Measurements from ENCODE around the gene CHERP. TPM values are rescaled to one million over a fixed set of nuclear protein-coding genes. Genes with fewer than 3 reads are reported as not detected.

CHERP gene
- total and polyA plus RNA-seq, 2 of the 8 experiments (the other 6 are each of a cell fraction or from before 2014, with no cell fraction given): 13.9 to 73.7 TPM

- no peak overlapping the region for H3K14ac ChIP-seq (ENCODE audit: insufficient read length)
- no peak overlapping the region for H2BK12ac ChIP-seq (ENCODE audit: low read depth, low read length)
- H4K5ac ChIP-seq (ENCODE audit: insufficient read length, low read depth, low read length): no peak overlapping the region
- no peak overlapping the region for H2BK20ac ChIP-seq (ENCODE audit: low read length)
- WGBS, 2 experiments (ENCODE audit: extremely low coverage in 1 of 2, insufficient coverage in 1 of 2, insufficient read length in 1 of 2, insufficient replicate concordance in 2 of 2, low coverage in 1 of 2, low lambda C conversion rate in 2 of 2, missing lambda C conversion rate in 1 of 2): 94% methylated on average over 28 of the region's 28 CpGs; no CpG with 5 or more reads in 1 of the 2 experiments
- H3K79me1 ChIP-seq (ENCODE audit: low read depth, low read length): no peaks in the 10 kb centered on the region
- H3K23me2 ChIP-seq (ENCODE audit: low read depth, low read length): no peaks in the 10 kb centered on the region
- H3K4me2 ChIP-seq (ENCODE audit: insufficient read depth in 1 of 2, low read depth in 2 of 2, low read length in 2 of 2): no peak overlapping the region
- no peak overlapping the region for H3K4me3 ChIP-seq (ENCODE audit: extremely low read depth in 1 of 4, insufficient read depth in 2 of 4, low read depth in 3 of 4, low read length in 4 of 4)
- no peak overlapping the region for H3K27ac ChIP-seq (ENCODE audit: low read depth, low read length)
- no peaks in the 10 kb centered on the region for H3K4me1 ChIP-seq (replicated peaks in 1 of 4; ENCODE audit: control insufficient read depth in 3 of 4, insufficient read depth in 4 of 4, low read length in 3 of 4)
- H4K91ac ChIP-seq (replicated peaks; ENCODE audit: insufficient read length, low read length): no peak overlapping the region
- H2BK15ac ChIP-seq (ENCODE audit: low read length): no peak overlapping the region
- no peak overlapping the region for H3K18ac ChIP-seq (ENCODE audit: extremely low read depth, low read length)
- H2AK5ac ChIP-seq (ENCODE audit: low read depth, low read length): no peak overlapping the region
- peaks cover 0 to under 1% of the 10 kb centered on the region in 2 experiments for H4K20me1 ChIP-seq (replicated peaks in 1 of 2; ENCODE audit: control insufficient read depth in 1 of 2, insufficient read depth in 2 of 2, low read length in 2 of 2)
- no peaks in the 10 kb centered on the region for H3K27me3 ChIP-seq (replicated peaks in 1 of 4; ENCODE audit: control insufficient read depth in 3 of 4, extremely low read depth in 1 of 4, insufficient read depth in 3 of 4, low read length in 3 of 4)
- no peak overlapping the region for H3K56ac ChIP-seq (replicated peaks; ENCODE audit: insufficient read length, low read depth, low read length)
- CTCF ChIA-PET (ENCODE audit: partially characterized antibody): interaction anchor here (1.5 to 2.9 kb wide), 3 partner anchors 10 to 67 kb away, joined by 3 to 11 read pairs (median 5); no protein-coding TSS in a partner anchor
- H4K8ac ChIP-seq (ENCODE audit: extremely low read depth, insufficient read depth, low read length): no peak overlapping the region
- no peak overlapping the region for H3K4ac ChIP-seq (replicated peaks; ENCODE audit: insufficient read length, low read depth, low read length)
- H3K9ac ChIP-seq (replicated peaks in 1 of 4; ENCODE audit: extremely low read depth in 1 of 4, low read depth in 3 of 4, low read length in 3 of 4): no peak overlapping the region
- no peak overlapping the region; the same call in 1 of the 2 replicates for H2BK5ac ChIP-seq (ENCODE audit: low read depth, low read length)
- H2AFZ ChIP-seq (ENCODE audit: low read length): no peak overlapping the region
- peaks cover 0 to 3% (median 2%) of the 10 kb centered on the region in 4 experiments; a peak in 4 of 8 replicates for H3K36me3 ChIP-seq (ENCODE audit: control insufficient read depth in 2 of 4, insufficient read depth in 4 of 4, low read length in 3 of 4)
- DNase-seq (ENCODE audit: low read depth in 1 of 2, low spot score in 2 of 2) (no peak), FAIRE-seq (no peak)
- H3K79me2 ChIP-seq (ENCODE audit: control insufficient read depth in 1 of 2, insufficient read depth in 2 of 2, low read length in 2 of 2): no peaks in the 10 kb centered on the region
- H2BK120ac ChIP-seq (replicated peaks; ENCODE audit: low read depth, low read length): no peak overlapping the region
- no peaks in the 10 kb centered on the region for H3K9me3 ChIP-seq (ENCODE audit: insufficient read depth in 2 of 2, low read depth in 1 of 2, low read length in 1 of 2)
- no peak overlapping the region for H3K23ac ChIP-seq (ENCODE audit: insufficient read length)
- POLR2A ChIA-PET (ENCODE audit: partially characterized antibody): interaction anchor here (0.8 kb wide), 1 partner anchor 135 kb away, joined by 3 read pairs; no protein-coding TSS in a partner anchor
- TF ChIP-seq YY1 (IDR thresholded peaks at IDR 0.05; ENCODE audit: low read depth, low read length): no peak
- TF ChIP-seq BCL11A (IDR thresholded peaks at IDR 0.05; ENCODE audit: low read depth in 2 of 2, low read length in 2 of 2): no peak
- no peak for TF ChIP-seq CHD2 (IDR thresholded peaks at IDR 0.05; ENCODE audit: low read length)
- TF ChIP-seq EGR1 (IDR thresholded peaks at IDR 0.05; ENCODE audit: borderline replicate concordance, low read depth, low read length): no peak
- TF ChIP-seq TEAD4 (IDR thresholded peaks at IDR 0.05; ENCODE audit: low read depth, low read length): no peak
- no peak for TF ChIP-seq POLR2A (IDR thresholded peaks at IDR 0.05; ENCODE audit: control extremely low read depth in 1 of 2, low read depth in 2 of 2, low read length in 2 of 2)
- TF ChIP-seq HDAC2 (IDR thresholded peaks at IDR 0.05; ENCODE audit: borderline replicate concordance in 1 of 2, low read depth in 2 of 2, low read length in 2 of 2): no peak
- no peak for TF ChIP-seq CEBPB (IDR thresholded peaks at IDR 0.05; ENCODE audit: low read depth, low read length)
- TF ChIP-seq ATF3 (IDR thresholded peaks at IDR 0.05; ENCODE audit: insufficient read depth, low read depth, low read length): no peak
- no peak for TF ChIP-seq SUZ12 (IDR thresholded peaks at IDR 0.05; ENCODE audit: low read length)
- TF ChIP-seq TBP (IDR thresholded peaks at IDR 0.05; ENCODE audit: low read depth, low read length): no peak
- no peak for TF ChIP-seq CTBP2 (IDR thresholded peaks at IDR 0.05; ENCODE audit: borderline replicate concordance, insufficient read depth, insufficient read length, low read length)
Measured at GRCh38 chr19:16509141-16510061, 32.8 kb downstream of the CHERP start.

All from H1 (cell line).